K562 (cell line): ENCODE data around the gene MYO1A.
A peak's percentile ranks its signal among the peaks of the same experiment; 100 is the strongest.

Source experiments
- ADNP ChIP-seq: fragments of 200-800 bp; sonication (Bioruptor generic); IDR thresholded peaks from 2 replicates; pipeline ENCODE4 v1.6.1; 2016; ENCODE audit warnings: missing genetic modification characterization, missing compliant biosample characterization
- BHLHE40 ChIP-seq: IDR thresholded peaks from 2 replicates; pipeline ENCODE4 v1.6.1; 2011; ENCODE audit warnings: low read length, improper control_type of control experiment
- EZH2 ChIP-seq: IDR thresholded peaks from 2 replicates; pipeline ENCODE4 v1.6.1; 2012; ENCODE audit warnings: low read depth, mild to moderate bottlenecking, inconsistent platforms, low read length, borderline replicate concordance
- FOS ChIP-seq: IDR thresholded peaks from 3 replicates; pipeline ENCODE4 v1.6.1; 2011; ENCODE audit not compliant: insufficient read length; ENCODE audit errors: extremely low read depth
- MAZ ChIP-seq, 2 experiments: fragments of 450-650 bp in 1 of 2; sonication (generic) in 1 of 2; formaldehyde crosslinking; IDR thresholded peaks in 1 of 2; conservative IDR thresholded peaks in 1 of 2; 2 replicates each; pipeline versions ENCODE4 v1.4.0 to v1.5.0; 2020; ENCODE audit warnings: mild to moderate bottlenecking in 1 of 2, missing genetic modification reagents in 1 of 2
- POLR2B ChIP-seq: fragments of 450-650 bp; IDR thresholded peaks from 2 replicates; pipeline ENCODE4 v1.6.1; 2018; ENCODE audit warnings: low read depth; ENCODE audit not compliant: partially characterized antibody
- TF ChIP-seq, protein P1 (sequence below): fragments of 250-450 bp; sonication (Bioruptor Pico); IDR thresholded peaks from 2 replicates; pipeline ENCODE4 v1.8.0; 2021; ENCODE audit warnings: moderate library complexity, mild to moderate bottlenecking, inconsistent platforms
- TF ChIP-seq, protein P2 (sequence below): fragments of 250-450 bp; sonication (Bioruptor Pico); IDR thresholded peaks from 2 replicates; pipeline ENCODE4 v1.8.0; 2022; ENCODE audit warnings: inconsistent platforms

DNA sequence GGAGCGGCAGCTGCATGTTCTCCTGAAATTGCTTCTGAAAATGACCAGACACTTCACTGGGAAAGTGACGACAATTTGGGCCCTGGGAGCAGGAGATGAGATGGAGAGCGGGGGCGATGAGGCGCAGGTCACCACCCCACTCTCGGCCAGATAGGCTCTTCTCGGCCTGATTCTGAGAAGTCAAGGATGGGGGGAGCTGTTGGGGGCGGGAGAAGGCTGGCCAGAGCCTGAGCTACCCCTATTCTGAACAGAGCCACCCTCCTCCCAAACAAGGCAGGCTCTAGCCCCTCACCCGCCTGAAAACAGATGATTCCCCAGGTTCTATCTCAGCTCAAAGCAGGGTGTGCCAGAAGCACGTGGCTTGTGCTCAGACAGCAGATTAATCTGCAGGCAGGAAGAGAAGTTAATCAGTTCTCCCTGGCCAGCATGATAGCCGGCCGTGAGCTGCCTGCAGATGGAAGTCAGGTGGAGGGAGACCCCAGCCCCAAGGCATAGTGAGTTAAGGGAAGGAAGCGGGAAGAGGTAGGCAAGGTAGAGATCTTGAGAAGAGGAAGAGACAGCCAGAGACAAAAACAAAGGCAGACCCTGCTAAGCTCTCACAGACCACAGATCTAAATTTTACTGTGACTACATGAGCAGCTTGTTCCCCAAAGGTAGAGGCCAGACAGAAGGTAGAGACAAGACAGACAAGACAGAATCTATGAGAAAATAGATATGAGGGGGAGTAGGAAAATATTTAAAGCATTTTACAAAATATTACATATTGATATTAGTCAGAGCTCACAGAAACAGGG, 22.7 kb downstream of the MYO1A start:
- no peak for TF ChIP-seq EZH2
- TF ChIP-seq, protein P1, sequence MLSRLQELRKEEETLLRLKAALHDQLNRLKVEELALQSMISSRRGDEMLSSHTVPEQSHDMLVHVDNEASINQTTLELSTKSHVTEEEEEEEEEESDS (CRISPR knock-in tag): no peak
- TF ChIP-seq ADNP (tag): no peak
- TF ChIP-seq MAZ (CRISPR knock-in tag; conservative IDR thresholded peaks at IDR 0.05 in 1 of 2, IDR thresholded peaks at IDR 0.05 in 1 of 2): no peak
- TF ChIP-seq, protein P2, sequence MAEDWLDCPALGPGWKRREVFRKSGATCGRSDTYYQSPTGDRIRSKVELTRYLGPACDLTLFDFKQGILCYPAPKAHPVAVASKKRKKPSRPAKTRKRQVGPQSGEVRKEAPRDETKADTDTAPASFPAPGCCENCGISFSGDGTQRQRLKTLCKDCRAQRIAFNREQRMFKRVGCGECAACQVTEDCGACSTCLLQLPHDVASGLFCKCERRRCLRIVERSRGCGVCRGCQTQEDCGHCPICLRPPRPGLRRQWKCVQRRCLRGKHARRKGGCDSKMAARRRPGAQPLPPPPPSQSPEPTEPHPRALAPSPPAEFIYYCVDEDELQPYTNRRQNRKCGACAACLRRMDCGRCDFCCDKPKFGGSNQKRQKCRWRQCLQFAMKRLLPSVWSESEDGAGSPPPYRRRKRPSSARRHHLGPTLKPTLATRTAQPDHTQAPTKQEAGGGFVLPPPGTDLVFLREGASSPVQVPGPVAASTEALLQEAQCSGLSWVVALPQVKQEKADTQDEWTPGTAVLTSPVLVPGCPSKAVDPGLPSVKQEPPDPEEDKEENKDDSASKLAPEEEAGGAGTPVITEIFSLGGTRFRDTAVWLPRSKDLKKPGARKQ: no peak
- peak; percentile 77 for TF ChIP-seq BHLHE40
- TF ChIP-seq POLR2B: no peak
- no peak for TF ChIP-seq FOS
